ENCODE measurements around the gene NGLY1.

DNA sequence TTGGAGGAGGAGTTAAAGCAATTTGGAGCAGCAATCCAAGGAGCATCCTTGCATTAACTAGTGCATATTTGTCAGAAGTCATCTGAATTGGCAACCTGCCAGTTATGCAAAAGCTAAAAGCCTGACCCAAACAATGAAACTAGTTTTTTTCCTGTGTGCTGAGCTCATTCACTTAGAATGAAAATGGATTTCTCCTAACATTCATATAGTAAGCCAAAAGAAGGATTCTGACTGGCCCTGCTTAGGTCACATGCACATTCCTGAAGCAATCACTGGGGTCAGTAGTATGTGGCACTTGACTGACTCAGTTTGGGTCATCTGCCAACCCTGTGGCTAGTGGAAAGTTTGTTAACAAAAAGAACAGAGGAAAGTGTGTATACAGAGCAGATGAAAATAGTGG is 37.1 kb upstream of the NGLY1 start:
- TF ChIP-seq, protein P1, sequence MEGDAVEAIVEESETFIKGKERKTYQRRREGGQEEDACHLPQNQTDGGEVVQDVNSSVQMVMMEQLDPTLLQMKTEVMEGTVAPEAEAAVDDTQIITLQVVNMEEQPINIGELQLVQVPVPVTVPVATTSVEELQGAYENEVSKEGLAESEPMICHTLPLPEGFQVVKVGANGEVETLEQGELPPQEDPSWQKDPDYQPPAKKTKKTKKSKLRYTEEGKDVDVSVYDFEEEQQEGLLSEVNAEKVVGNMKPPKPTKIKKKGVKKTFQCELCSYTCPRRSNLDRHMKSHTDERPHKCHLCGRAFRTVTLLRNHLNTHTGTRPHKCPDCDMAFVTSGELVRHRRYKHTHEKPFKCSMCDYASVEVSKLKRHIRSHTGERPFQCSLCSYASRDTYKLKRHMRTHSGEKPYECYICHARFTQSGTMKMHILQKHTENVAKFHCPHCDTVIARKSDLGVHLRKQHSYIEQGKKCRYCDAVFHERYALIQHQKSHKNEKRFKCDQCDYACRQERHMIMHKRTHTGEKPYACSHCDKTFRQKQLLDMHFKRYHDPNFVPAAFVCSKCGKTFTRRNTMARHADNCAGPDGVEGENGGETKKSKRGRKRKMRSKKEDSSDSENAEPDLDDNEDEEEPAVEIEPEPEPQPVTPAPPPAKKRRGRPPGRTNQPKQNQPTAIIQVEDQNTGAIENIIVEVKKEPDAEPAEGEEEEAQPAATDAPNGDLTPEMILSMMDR (IDR thresholded peaks at IDR 0.05; ENCODE audit: low read length), result no peak
- no peak for TF ChIP-seq EZH2 (optimal IDR thresholded peaks at IDR 0.05; ENCODE audit: low read depth, low read length)

Data from MM.1S (cell line).